GM18907 (cell line): ENCODE results near the gene PTK7.

Experiments
- ATAC-seq: cut with Tn5 transposase; IDR thresholded peaks from one replicate; pipeline ENCODE4 v1.9.1; 2021; ENCODE audit warnings: mild to moderate bottlenecking, moderate library complexity; ENCODE audit not compliant: unreplicated experiment

PTK7 gene

GRCh38 chr6:43200541-43200940 lies 124.4 kb downstream of the PTK7 start:
- ATAC-seq, result no peak

GRCh38 chr6:43202451-43202850 lies 126.3 kb downstream of the PTK7 start:
- ATAC-seq, result no peak

GRCh38 chr6:43203029-43203717 lies 127.1 kb downstream of the PTK7 start:
- ATAC-seq, result no peak

GRCh38 chr6:43203718-43204095 lies 127.6 kb downstream of the PTK7 start:
- ATAC-seq, result no peak

GRCh38 chr6:43204271-43205105 lies 128.4 kb downstream of the PTK7 start:
- no peak for ATAC-seq

GRCh38 chr6:43205849-43206248 lies 129.7 kb downstream of the PTK7 start:
- no peak for ATAC-seq

- ATAC-seq, result no peak
Measured at GRCh38 chr6:43207286-43207685, 131.2 kb downstream of the PTK7 start.
